ENCODE data around the gene RAD51B. TPM values are rescaled to one million over a fixed set of nuclear protein-coding genes. Genes with fewer than 3 reads are reported as not detected.

RAD51B gene
- total and polyA plus RNA-seq, 4 donors, result 2.5 to 95.0 (median 9.6) TPM

DNA sequence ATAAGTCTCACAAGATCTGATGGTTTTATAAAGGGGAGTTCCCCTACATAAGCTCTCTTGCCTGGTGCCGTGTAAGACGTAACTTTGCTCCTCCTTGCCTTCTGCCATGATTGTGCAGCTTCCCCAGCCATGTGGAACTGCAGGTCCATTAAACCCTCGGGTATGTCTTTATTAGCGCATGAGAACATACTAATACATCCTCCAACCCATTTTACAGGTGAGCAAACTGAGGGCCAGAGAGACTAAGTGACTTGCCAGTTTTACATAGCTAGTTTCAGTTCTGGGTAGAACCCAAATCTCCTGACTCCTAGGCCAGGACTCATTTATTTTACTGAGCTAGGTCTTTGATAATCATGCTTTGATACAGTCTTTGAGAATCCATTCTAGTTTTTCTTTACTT lies 406.9 kb downstream of the RAD51B start:
- Histone ChIP-seq H3K27ac (ENCODE audit: low read depth in 1 of 2, low read length in 1 of 2) (no peak overlapping the region), H3K9me3 (ENCODE audit: control insufficient read depth in 4 of 4, insufficient read depth in 3 of 4, low read length in 3 of 4) (no peaks in the 10 kb centered on the region), H3K9ac (ENCODE audit: insufficient read depth in 1 of 2, low read length in 2 of 2) (no peak overlapping the region), H3K27me3 (ENCODE audit: control insufficient read depth in 3 of 3, insufficient read depth in 3 of 3, low read length in 2 of 3) (no peaks in the 10 kb centered on the region), H3K36me3 (ENCODE audit: control insufficient read depth in 4 of 4, insufficient read depth in 4 of 4, low read length in 4 of 4) (no peaks in the 10 kb centered on the region), H3K4me1 (ENCODE audit: control insufficient read depth in 5 of 5, insufficient read depth in 5 of 5, low read length in 5 of 5) (peaks cover 0 to 18% (median 6%) of the 10 kb centered on the region in 5 donors), H3K4me3 (no peak overlapping the region)
- ATAC-seq (ENCODE audit: insufficient read depth, low FRiP score) (no peak), DNase-seq (no peak)
- WGBS, 2 donors, result 99% methylated on average over 4 of the region's 4 CpGs
- TF ChIP-seq, protein P1, sequence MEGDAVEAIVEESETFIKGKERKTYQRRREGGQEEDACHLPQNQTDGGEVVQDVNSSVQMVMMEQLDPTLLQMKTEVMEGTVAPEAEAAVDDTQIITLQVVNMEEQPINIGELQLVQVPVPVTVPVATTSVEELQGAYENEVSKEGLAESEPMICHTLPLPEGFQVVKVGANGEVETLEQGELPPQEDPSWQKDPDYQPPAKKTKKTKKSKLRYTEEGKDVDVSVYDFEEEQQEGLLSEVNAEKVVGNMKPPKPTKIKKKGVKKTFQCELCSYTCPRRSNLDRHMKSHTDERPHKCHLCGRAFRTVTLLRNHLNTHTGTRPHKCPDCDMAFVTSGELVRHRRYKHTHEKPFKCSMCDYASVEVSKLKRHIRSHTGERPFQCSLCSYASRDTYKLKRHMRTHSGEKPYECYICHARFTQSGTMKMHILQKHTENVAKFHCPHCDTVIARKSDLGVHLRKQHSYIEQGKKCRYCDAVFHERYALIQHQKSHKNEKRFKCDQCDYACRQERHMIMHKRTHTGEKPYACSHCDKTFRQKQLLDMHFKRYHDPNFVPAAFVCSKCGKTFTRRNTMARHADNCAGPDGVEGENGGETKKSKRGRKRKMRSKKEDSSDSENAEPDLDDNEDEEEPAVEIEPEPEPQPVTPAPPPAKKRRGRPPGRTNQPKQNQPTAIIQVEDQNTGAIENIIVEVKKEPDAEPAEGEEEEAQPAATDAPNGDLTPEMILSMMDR (IDR thresholded peaks at IDR 0.05; ENCODE audit: control extremely low read depth, extremely low read depth), result no peak

DNA sequence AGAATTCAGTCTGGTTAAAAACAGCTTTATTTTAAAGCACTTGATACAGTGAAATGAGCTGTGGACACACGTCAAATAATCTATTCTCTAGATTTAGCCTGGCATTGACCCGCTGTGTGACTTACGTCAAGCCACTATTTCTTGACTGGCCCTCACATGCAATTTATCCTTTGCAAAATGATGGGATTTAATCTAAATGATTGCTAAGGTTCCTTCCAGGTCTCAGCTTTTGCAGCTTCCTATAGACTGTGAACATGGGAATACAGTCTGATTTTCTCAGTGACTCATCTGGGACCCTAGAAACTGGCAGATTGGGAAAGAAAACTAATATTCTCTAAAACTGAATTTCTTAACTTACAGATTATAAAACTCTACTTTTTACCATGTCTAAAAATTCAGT lies 409.1 kb downstream of the RAD51B start:
- H3K4me3 ChIP-seq, result no peak overlapping the region
- WGBS, 2 donors, result 96 to 97% methylated on average over 3 of the region's 3 CpGs
- DNase-seq (no peak), ATAC-seq (ENCODE audit: insufficient read depth, low FRiP score) (no peak)
- H3K27me3 ChIP-seq (ENCODE audit: control insufficient read depth in 3 of 3, insufficient read depth in 3 of 3, low read length in 2 of 3), result no peaks in the 10 kb centered on the region
- TF ChIP-seq, protein P1 (IDR thresholded peaks at IDR 0.05; ENCODE audit: control extremely low read depth, extremely low read depth), result no peak
- H3K27ac ChIP-seq (ENCODE audit: low read depth in 1 of 2, low read length in 1 of 2), result no peak overlapping the region
- no peaks in the 10 kb centered on the region for H3K9me3 ChIP-seq (ENCODE audit: control insufficient read depth in 4 of 4, insufficient read depth in 3 of 4, low read length in 3 of 4)
- peaks cover 0 to 39% (median 21%) of the 10 kb centered on the region in 5 donors for H3K4me1 ChIP-seq (ENCODE audit: control insufficient read depth in 5 of 5, insufficient read depth in 5 of 5, low read length in 5 of 5)
- H3K36me3 ChIP-seq (ENCODE audit: control insufficient read depth in 4 of 4, insufficient read depth in 4 of 4, low read length in 4 of 4), result no peaks in the 10 kb centered on the region
- no peak overlapping the region for H3K9ac ChIP-seq (ENCODE audit: insufficient read depth in 1 of 2, low read length in 2 of 2)

DNA sequence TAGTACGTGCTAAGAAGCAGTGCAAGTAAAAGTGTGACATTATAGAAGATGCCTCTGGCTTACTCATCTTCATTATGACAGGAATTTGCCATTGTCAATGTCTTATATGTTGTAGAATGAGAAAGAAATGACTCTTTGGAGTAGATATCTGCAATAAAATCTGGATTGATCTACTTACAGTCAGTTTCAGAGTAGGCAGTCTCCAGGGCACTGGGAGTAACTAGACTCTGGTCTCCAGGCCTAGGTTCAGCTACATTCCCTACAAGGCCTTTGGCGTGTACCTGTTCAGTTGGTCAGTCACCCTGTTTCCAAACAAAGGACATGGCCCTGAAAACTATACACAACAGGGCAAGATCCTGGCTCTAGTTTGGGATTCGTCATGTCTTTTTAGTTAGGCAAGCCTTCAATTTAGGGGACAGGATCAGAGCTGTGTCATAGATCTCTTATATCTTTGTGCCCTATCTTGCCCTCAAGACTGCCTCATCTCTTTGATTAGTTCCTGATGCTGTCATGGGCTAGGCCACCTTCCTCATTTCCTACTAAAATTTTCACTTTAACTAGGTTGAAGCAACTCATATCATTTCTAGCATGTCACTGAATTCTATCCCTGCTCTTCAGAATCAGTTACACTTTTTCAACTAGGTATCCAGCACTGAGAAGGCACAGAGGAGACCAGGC lies 410.0 kb downstream of the RAD51B start:
- Histone ChIP-seq H3K27ac (ENCODE audit: low read depth in 1 of 2, low read length in 1 of 2) (no peak overlapping the region), H3K36me3 (ENCODE audit: control insufficient read depth in 4 of 4, insufficient read depth in 4 of 4, low read length in 4 of 4) (no peaks in the 10 kb centered on the region), H3K27me3 (ENCODE audit: control insufficient read depth in 3 of 3, insufficient read depth in 3 of 3, low read length in 2 of 3) (no peaks in the 10 kb centered on the region), H3K9me3 (ENCODE audit: control insufficient read depth in 4 of 4, insufficient read depth in 3 of 4, low read length in 3 of 4) (no peaks in the 10 kb centered on the region), H3K9ac (ENCODE audit: insufficient read depth in 1 of 2, low read length in 2 of 2) (no peak overlapping the region), H3K4me3 (no peak overlapping the region), H3K4me1 (ENCODE audit: control insufficient read depth in 5 of 5, insufficient read depth in 5 of 5, low read length in 5 of 5) (peaks cover 0 to 45% (median 21%) of the 10 kb centered on the region in 5 donors)
- 88 to 96% methylated on average over 3 of the region's 3 CpGs for WGBS, 2 donors
- TF ChIP-seq, protein P1 (IDR thresholded peaks at IDR 0.05; ENCODE audit: control extremely low read depth, extremely low read depth), result no peak
- ATAC-seq (ENCODE audit: insufficient read depth, low FRiP score), result no peak
- DNase-seq, result no peak
